K562 (cell line): ENCODE results near the gene ID4. TPM values are rescaled to one million over a fixed set of nuclear protein-coding genes. Genes with fewer than 3 reads are reported as not detected.

Experiments
- CHAMP1 ChIP-seq: fragments of 450-650 bp; IDR thresholded peaks from 2 replicates; pipeline ENCODE4 v1.6.1; 2016; ENCODE audit warnings: mild to moderate bottlenecking
- DACH1 ChIP-seq: fragments of 450-650 bp; IDR thresholded peaks from 2 replicates; pipeline ENCODE4 v1.6.1; 2018; ENCODE audit not compliant: partially characterized antibody
- GABPA ChIP-seq: fragments of 200-800 bp; sonication (Bioruptor generic); conservative IDR thresholded peaks from 2 replicates; pipeline ENCODE4 v1.6.1; 2016; ENCODE audit warnings: low read depth, missing genetic modification characterization, missing compliant biosample characterization
- MAFG ChIP-seq: fragments of 450-650 bp; conservative IDR thresholded peaks from 2 replicates; pipeline ENCODE4 v1.6.1; 2016; ENCODE audit warnings: missing genetic modification characterization, missing compliant biosample characterization
- RREB1 ChIP-seq: fragments of 250-450 bp; sonication (Bioruptor Pico); IDR thresholded peaks from 2 replicates; pipeline ENCODE4 v1.4.0; 2020
- SNAPC5 ChIP-seq: fragments of 250-450 bp; sonication (Bioruptor Pico); IDR thresholded peaks from 2 replicates; pipeline ENCODE4 v1.8.0; 2021; ENCODE audit warnings: moderate library complexity, mild to moderate bottlenecking, inconsistent platforms
- TEAD2 ChIP-seq: fragments of 450-650 bp; IDR thresholded peaks from 2 replicates; pipeline ENCODE4 v1.6.1; 2016; ENCODE audit warnings: missing genetic modification characterization, control low read depth, missing compliant biosample characterization
- VEZF1 ChIP-seq: fragments of 200-800 bp; sonication (Bioruptor generic); IDR thresholded peaks from 2 replicates; pipeline ENCODE4 v1.6.1; 2017; ENCODE audit warnings: missing genetic modification characterization, missing compliant biosample characterization
- YBX1 ChIP-seq: fragments of 450-650 bp; IDR thresholded peaks from 2 replicates; pipeline ENCODE4 v1.7.1; 2016; ENCODE audit warnings: mild to moderate bottlenecking
- ZBTB7A ChIP-seq: IDR thresholded peaks from 2 replicates; pipeline ENCODE4 v1.6.1; 2011; ENCODE audit warnings: low read depth, mild to moderate bottlenecking, low read length, moderate library complexity, borderline replicate concordance; ENCODE audit not compliant: control insufficient read depth
- ZNF583 ChIP-seq: fragments of 250-450 bp; sonication (Bioruptor Pico); IDR thresholded peaks from 2 replicates; pipeline ENCODE4 v1.4.0; 2020
- ZNF592 ChIP-seq: fragments of 450-650 bp; IDR thresholded peaks from 2 replicates; pipeline ENCODE4 v1.6.1; 2017; ENCODE audit warnings: antibody characterized with exemption, mild to moderate bottlenecking
- polyA plus RNA-seq, 8 experiments: library from polyadenylated mRNA; depleted of rRNA in 4 of 8; stranded (reverse) in 5 of 8; unstranded in 3 of 8; fragments of >200 nt; fragmentation: Nextera tagmentation in 2 of 8; fragmentation: Illumina TruSeq in 1 of 8; extraction: Ambion mirVana in 2 of 8; extraction: Trizol in 1 of 8; gene quantifications; 2 replicates each; pipeline versions ENCODE4 v1.2.1 to v1.2.3, GENCODE V29; 2011 to 2014; ENCODE audit warnings: inconsistent platforms in 1 of 8, missing spikeins in 1 of 8
- total RNA-seq, 7 experiments: library from RNA; depleted of rRNA in 6 of 7; stranded (reverse); fragments of >200 nt in 6 of 7; fragmentation: Illumina TruSeq in 2 of 7; extraction: Trizol in 2 of 7; gene quantifications; 2 replicates each; pipeline versions ENCODE4 v1.2.1 to v1.2.3, GENCODE V29; 2011 to 2021; ENCODE audit warnings: low replicate concordance in 1 of 7

Gene ID4
- total and polyA plus RNA-seq, 9 of the 15 experiments (the other 6 are each of a cell fraction or from before 2014, with no cell fraction given) = not detected

- TF ChIP-seq ZNF592 (peak; percentile 77), RREB1 (CRISPR knock-in tag) (0 out of 2 replicates have a peak, but pooled peaks have one; percentile 43), MAFG (tag) (no peak), ZBTB7A (no peak), CHAMP1 (no peak), TEAD2 (tag) (no peak), ZNF583 (CRISPR knock-in tag) (0 out of 2 replicates have a peak, but pooled peaks have one; percentile 30), YBX1 (no peak), SNAPC5 (CRISPR knock-in tag) (no peak), DACH1 (peak; percentile 97), VEZF1 (CRISPR knock-in tag) (peak; percentile 90), GABPA (tag) (0 out of 2 replicates have a peak, but pooled peaks have one; percentile 10)
Observed at GRCh38 chr6:19804205-19805128, 32.7 kb upstream of the ID4 start (continued).
